GM23248 (cell line): Measurements from ENCODE around the gene OR2T29. TPM values are rescaled to one million over a fixed set of nuclear protein-coding genes. Genes with fewer than 3 reads are reported as not detected.
"Not testable (repeated sequence)": the region's sequence is repeated elsewhere in the genome, so short reads cannot be mapped to it uniquely, and the experiment has no call there.

Experiments
- DNase-seq: peaks from one replicate; pipeline ENCODE4 v3.0.0-alpha.2; 2015
- H2AFZ ChIP-seq: fragments of 200-600 bp; sonication (generic); 2 replicates; pipeline ENCODE4 v1.6.1; 2016; ENCODE audit warnings: antibody characterized with exemption
- H3F3A ChIP-seq: fragments of 200-600 bp; sonication (generic); 2 replicates; pipeline ENCODE4 v1.6.1; 2016; ENCODE audit warnings: mild to moderate bottlenecking, antibody characterized with exemption, mixed run types; ENCODE audit not compliant: insufficient read depth
- H3K27ac ChIP-seq: fragments of 200-600 bp; sonication (generic); 2 replicates; pipeline ENCODE4 v1.5.1; 2016; ENCODE audit warnings: mild to moderate bottlenecking
- H3K27me3 ChIP-seq: fragments of 200-600 bp; sonication (generic); replicated peaks from 2 replicates; pipeline ENCODE4 v1.6.1; 2016; ENCODE audit warnings: mild to moderate bottlenecking; ENCODE audit not compliant: insufficient read depth
- H3K36me3 ChIP-seq: fragments of 200-600 bp; sonication (generic); 2 replicates; pipeline ENCODE4 v1.6.1; 2016; ENCODE audit warnings: low read depth, mild to moderate bottlenecking
- H3K4me1 ChIP-seq: fragments of 200-600 bp; sonication (generic); 2 replicates; pipeline ENCODE4 v1.6.1; 2016; ENCODE audit warnings: mild to moderate bottlenecking; ENCODE audit not compliant: insufficient read depth
- H3K4me2 ChIP-seq: fragments of 200-600 bp; sonication (generic); one replicate; pipeline ENCODE4 v1.6.1; 2016; ENCODE audit warnings: mild to moderate bottlenecking; ENCODE audit not compliant: unreplicated experiment
- H3K4me3 ChIP-seq: fragments of 200-600 bp; sonication (generic); 2 replicates; pipeline ENCODE4 v1.5.1; 2016; ENCODE audit warnings: mild to moderate bottlenecking
- H3K79me2 ChIP-seq: fragments of 200-600 bp; sonication (generic); 2 replicates; pipeline ENCODE4 v1.6.1; 2016; ENCODE audit warnings: mild to moderate bottlenecking; ENCODE audit not compliant: insufficient read depth
- H3K9ac ChIP-seq: fragments of 200-600 bp; sonication (generic); 2 replicates; pipeline ENCODE4 v1.6.1; 2016; ENCODE audit warnings: mild to moderate bottlenecking
- H3K9me2 ChIP-seq: fragments of 200-600 bp; sonication (generic); 2 replicates; pipeline ENCODE4 v1.6.1; 2016; ENCODE audit warnings: mixed run types, mild to moderate bottlenecking, moderate library complexity; ENCODE audit not compliant: insufficient read depth
- H3K9me3 ChIP-seq: fragments of 200-600 bp; sonication (generic); one replicate; pipeline ENCODE4 v1.6.1; 2017; ENCODE audit warnings: low read depth
- H4K20me1 ChIP-seq: fragments of 200-600 bp; sonication (generic); 2 replicates; pipeline ENCODE4 v1.6.0; 2016; ENCODE audit not compliant: insufficient read depth
- WGBS, 2 experiments: methylation state at CpG; one replicate each; pipeline ENCODE4 v1.1.6; 2015 to 2017; ENCODE audit warnings: low lambda C conversion rate in 2 of 2, low coverage in 1 of 2; ENCODE audit errors: missing lambda C conversion rate in 2 of 2; 5-methylcytosine and 5-hydroxymethylcytosine counted together
- in situ Hi-C: fragments of 300-500 bp; cut with MboI; formaldehyde crosslinking; loops from 2 replicates; pipeline ENCODE4 v1.15.0; 2020
- polyA plus RNA-seq: library from polyadenylated mRNA; unstranded; fragments of >200 nt; fragmentation: Nextera tagmentation; extraction: Ambion mirVana; gene quantifications from 2 replicates; pipeline ENCODE4 v1.2.1, GENCODE V29; 2016
- total RNA-seq: library from RNA; depleted of rRNA; stranded (reverse); fragments of >200 nt; shearing (Covaris generic); gene quantifications from 2 replicates; pipeline ENCODE4 v1.2.3, GENCODE V29; 2014

OR2T29 gene
- total and polyA plus RNA-seq, 2 experiments from 2014 or later, result not detected

- H3K4me3 ChIP-seq, H4K20me1 ChIP-seq, H3K9ac ChIP-seq, H3K27ac ChIP-seq, H2AFZ ChIP-seq, H3K4me2 ChIP-seq, H3K79me2 ChIP-seq, DNase-seq, H3K9me2 ChIP-seq, H3K4me1 ChIP-seq, H3K9me3 ChIP-seq, in situ Hi-C loops, H3F3A ChIP-seq, H3K27me3 ChIP-seq, H3K36me3 ChIP-seq: not testable (repeated sequence)
- 3 to 4% methylated on average over 2 of the region's 2 CpGs for WGBS, 2 experiments
Measured at GRCh38 chr1:248569049-248569448, 6.5 kb upstream of the OR2T29 start.

GRCh38 chr1:248565530-248566373, 3.2 kb upstream of the OR2T29 start:
- in situ Hi-C loops, H3K27me3 ChIP-seq, H3K27ac ChIP-seq, H4K20me1 ChIP-seq, H3K9me3 ChIP-seq, H3F3A ChIP-seq, H2AFZ ChIP-seq, DNase-seq, H3K9ac ChIP-seq, H3K4me2 ChIP-seq, H3K9me2 ChIP-seq, H3K36me3 ChIP-seq, H3K4me3 ChIP-seq, H3K4me1 ChIP-seq, H3K79me2 ChIP-seq: not testable (repeated sequence)
- 9 to 14% methylated on average over 10 to 11 of the region's 11 CpGs for WGBS, 2 experiments

- H2AFZ ChIP-seq, H3K9me3 ChIP-seq, H3K4me3 ChIP-seq, H3K9me2 ChIP-seq, in situ Hi-C loops, H3K4me2 ChIP-seq, H4K20me1 ChIP-seq, H3K4me1 ChIP-seq, H3K9ac ChIP-seq, H3K36me3 ChIP-seq, H3K27ac ChIP-seq, H3K27me3 ChIP-seq, H3F3A ChIP-seq, H3K79me2 ChIP-seq, DNase-seq: not testable (repeated sequence)
- no CpG with 5 or more reads among the region's 6 CpGs for WGBS, 2 experiments
Measured at GRCh38 chr1:248551027-248551426, 11.5 kb downstream of the OR2T29 start.

- H3K4me2 ChIP-seq, H3K27ac ChIP-seq, H4K20me1 ChIP-seq, H3K79me2 ChIP-seq, H3K9me3 ChIP-seq, H3K36me3 ChIP-seq, H3K4me1 ChIP-seq, H3K9ac ChIP-seq, H3K27me3 ChIP-seq, in situ Hi-C loops, DNase-seq, H3K9me2 ChIP-seq, H3K4me3 ChIP-seq, H2AFZ ChIP-seq, H3F3A ChIP-seq: not testable (repeated sequence)
- no CpG with 5 or more reads among the region's 2 CpGs for WGBS, 2 experiments
Measured at GRCh38 chr1:248547383-248547782, 15.2 kb downstream of the OR2T29 start.

- H3K4me2 ChIP-seq, H3K9me3 ChIP-seq, DNase-seq, H4K20me1 ChIP-seq, H3K9ac ChIP-seq, H3K4me3 ChIP-seq, H3F3A ChIP-seq, H3K36me3 ChIP-seq, H3K79me2 ChIP-seq, H3K4me1 ChIP-seq, H3K27me3 ChIP-seq, in situ Hi-C loops, H2AFZ ChIP-seq, H3K9me2 ChIP-seq, H3K27ac ChIP-seq: not testable (repeated sequence)
Measured at GRCh38 chr1:248537449-248537848, 25.1 kb downstream of the OR2T29 start.
